Vagina (tissue), 2 donors: Measurements from ENCODE around the gene CCR7. TPM values are rescaled to one million over a fixed set of nuclear protein-coding genes. Genes with fewer than 3 reads are reported as not detected.
A peak's percentile ranks its signal among the peaks of the same experiment; 100 is the strongest.
"Not testable (repeated sequence)": the region's sequence is repeated elsewhere in the genome, so short reads cannot be mapped to it uniquely, and the experiment has no call there.

Experiments
- DNase-seq, 2 donors: peaks; one replicate each; pipeline ENCODE4 v3.0.0-alpha.2; 2017; ENCODE audit errors: extremely low spot score in 2 of 2
- H3K27ac ChIP-seq: fragments of 200-600 bp; sonication (generic); one replicate; pipeline ENCODE4 v1.5.1; 2019
- H3K27me3 ChIP-seq: fragments of 200-600 bp; sonication (generic); one replicate; pipeline ENCODE4 v1.5.1; 2019
- H3K36me3 ChIP-seq, 2 donors: fragments of 200-600 bp; sonication (generic); one replicate each; pipeline ENCODE4 v1.5.1; 2017 to 2019
- H3K4me1 ChIP-seq: fragments of 200-600 bp; sonication (generic); one replicate; pipeline ENCODE4 v1.5.1; 2019
- H3K4me3 ChIP-seq, 2 donors: fragments of 200-600 bp; sonication (generic); 1 replicate in 1 of 2; 2 replicates in 1 of 2; pipeline ENCODE4 v1.5.1; 2016 to 2019
- H3K9me3 ChIP-seq: fragments of 200-600 bp; sonication (generic); one replicate; pipeline ENCODE4 v1.5.1; 2019
- CTCF ChIP-seq, 3 experiments: fragments of 450-650 bp in 2 of 3; fragments of 200-600 bp in 1 of 3; sonication (generic) in 1 of 3; IDR thresholded peaks; one replicate each; pipeline ENCODE4 v1.5.1; 2017 to 2019; ENCODE audit warnings: antibody characterized with exemption in 3 of 3, mild to moderate bottlenecking in 2 of 3, moderate library complexity in 2 of 3
- POLR2A ChIP-seq, 2 donors: fragments of 450-650 bp; IDR thresholded peaks; one replicate each; pipeline ENCODE4 v1.6.1; 2017; ENCODE audit warnings: antibody characterized with exemption in 2 of 2, mild to moderate bottlenecking in 2 of 2, moderate library complexity in 2 of 2
- POLR2AphosphoS5 ChIP-seq, 2 donors: sonication (generic); formaldehyde crosslinking; IDR thresholded peaks; one replicate each; pipeline ENCODE4 v1.9.0; 2017; ENCODE audit warnings: antibody characterized with exemption in 2 of 2, mild to moderate bottlenecking in 2 of 2, low read depth in 1 of 2; ENCODE audit not compliant: insufficient read depth in 1 of 2
- intact Hi-C: fragments of 100-400 bp; cut with DNase I; formaldehyde crosslinking; loops from one replicate; pipeline ENCODE4 v1.15.1; 2023
- total RNA-seq: library from RNA; depleted of rRNA; stranded (reverse); fragments of >200 nt; gene quantifications from one replicate; pipeline ENCODE4 v1.2.3, GENCODE V29; 2016

Gene CCR7
- total RNA-seq, 1 donor from 2014 or later, result not detected

- Histone ChIP-seq H3K27me3 (no peaks in the 10 kb centered on the region), H3K27ac (peak overlapping the region; percentile 88), H3K36me3 (no peaks in the 10 kb centered on the region), H3K9me3 (no peaks in the 10 kb centered on the region), H3K4me3 (no peak overlapping the region), H3K4me1 (peaks cover 87% of the 10 kb centered on the region)
- intact Hi-C loops, result loop anchor here (1.0 to 5.0 kb wide), 2 partner anchors 8 to 108 kb away; partner anchors contain the start of gene IGFBP4
- no peak for TF ChIP-seq CTCF (IDR thresholded peaks at IDR 0.05)
- TF ChIP-seq POLR2AphosphoS5 (IDR thresholded peaks at IDR 0.05; ENCODE audit: insufficient read depth in 1 of 2, low read depth in 1 of 2), result peak in 1 of 2 donors; percentile 62
- peak in 1 of 2 donors; percentile 12 for TF ChIP-seq POLR2A (IDR thresholded peaks at IDR 0.05)
- DNase-seq, result peak in 1 of 2 donors; percentile 94
Observed at GRCh38 chr17:40550608-40551007, 14.7 kb downstream of the CCR7 start.

GRCh38 chr17:40548982-40549685 lies 16.1 kb downstream of the CCR7 start:
- Histone ChIP-seq H3K9me3 (no peaks in the 10 kb centered on the region), H3K27me3 (no peaks in the 10 kb centered on the region), H3K4me1 (peaks cover 73% of the 10 kb centered on the region), H3K36me3 (no peaks in the 10 kb centered on the region), H3K4me3 (no peak overlapping the region), H3K27ac (peak overlapping the region; percentile 88)
- TF ChIP-seq CTCF (IDR thresholded peaks at IDR 0.05), result no peak
- no peak for TF ChIP-seq POLR2A (IDR thresholded peaks at IDR 0.05)
- peak; percentile 50 to 78 for TF ChIP-seq POLR2AphosphoS5 (IDR thresholded peaks at IDR 0.05; ENCODE audit: insufficient read depth in 1 of 2, low read depth in 1 of 2)
- intact Hi-C loops, result no loop called here
- peak in 1 of 2 donors; percentile 89 for DNase-seq

GRCh38 chr17:40548491-40548981 lies 16.7 kb downstream of the CCR7 start:
- intact Hi-C loops, result no loop called here
- peak in 1 of 2 donors; percentile 84 for DNase-seq
- H3K4me3 ChIP-seq, result no peak overlapping the region

GRCh38 chr17:40547785-40548478 lies 17.3 kb downstream of the CCR7 start:
- H3K9me3 ChIP-seq, result no peaks in the 10 kb centered on the region
- DNase-seq, result no peak
- intact Hi-C loops, result no loop called here
- H3K27me3 ChIP-seq, result no peaks in the 10 kb centered on the region
- TF ChIP-seq POLR2AphosphoS5 (IDR thresholded peaks at IDR 0.05; ENCODE audit: insufficient read depth in 1 of 2, low read depth in 1 of 2), result no peak
- no peak for TF ChIP-seq POLR2A (IDR thresholded peaks at IDR 0.05)
- peaks cover 72% of the 10 kb centered on the region for H3K4me1 ChIP-seq
- H3K27ac ChIP-seq, result peak overlapping the region; percentile 88
- H3K4me3 ChIP-seq, result no peak overlapping the region
- no peaks in the 10 kb centered on the region for H3K36me3 ChIP-seq

More at GRCh38 chr17:40548491-40548981, 16.7 kb downstream of the CCR7 start:
- Histone ChIP-seq H3K9me3 (no peaks in the 10 kb centered on the region), H3K36me3 (no peaks in the 10 kb centered on the region), H3K27ac (peak overlapping the region; percentile 88), H3K27me3 (no peaks in the 10 kb centered on the region), H3K4me1 (peaks cover 72% of the 10 kb centered on the region)
- TF ChIP-seq POLR2A (IDR thresholded peaks at IDR 0.05), result no peak
- no peak for TF ChIP-seq POLR2AphosphoS5 (IDR thresholded peaks at IDR 0.05; ENCODE audit: insufficient read depth in 1 of 2, low read depth in 1 of 2)
- no peak for TF ChIP-seq CTCF (IDR thresholded peaks at IDR 0.05)

GRCh38 chr17:40547079-40547784 lies 18.0 kb downstream of the CCR7 start:
- peak in 1 of 2 donors; percentile 90 for DNase-seq
- no peaks in the 10 kb centered on the region for H3K36me3 ChIP-seq
- peak overlapping the region; percentile 88 for H3K27ac ChIP-seq
- H3K9me3 ChIP-seq, result no peaks in the 10 kb centered on the region
- H3K4me3 ChIP-seq, result no peak overlapping the region
- no peaks in the 10 kb centered on the region for H3K27me3 ChIP-seq
- TF ChIP-seq POLR2AphosphoS5 (IDR thresholded peaks at IDR 0.05; ENCODE audit: insufficient read depth in 1 of 2, low read depth in 1 of 2) (peak; percentile 38 to 63), CTCF (IDR thresholded peaks at IDR 0.05) (no peak)
- intact Hi-C loops, result no loop called here
- peaks cover 72% of the 10 kb centered on the region for H3K4me1 ChIP-seq

GRCh38 chr17:40546497-40546896 lies 18.8 kb downstream of the CCR7 start:
- H3K9me3 ChIP-seq, intact Hi-C loops, H3K27me3 ChIP-seq, H3K27ac ChIP-seq, H3K4me3 ChIP-seq, DNase-seq, H3K36me3 ChIP-seq: not testable (repeated sequence)
- peaks cover 72% of the 10 kb centered on the region for H3K4me1 ChIP-seq
